ENCODE measurements around the gene CACNG4. TPM values are rescaled to one million over a fixed set of nuclear protein-coding genes. Genes with fewer than 3 reads are reported as not detected.
"Not testable (repeated sequence)": the region's sequence is repeated elsewhere in the genome, so short reads cannot be mapped to it uniquely, and the experiment has no call there.

CACNG4 gene
- total RNA-seq, 1 donor from 2014 or later, result not detected

DNA sequence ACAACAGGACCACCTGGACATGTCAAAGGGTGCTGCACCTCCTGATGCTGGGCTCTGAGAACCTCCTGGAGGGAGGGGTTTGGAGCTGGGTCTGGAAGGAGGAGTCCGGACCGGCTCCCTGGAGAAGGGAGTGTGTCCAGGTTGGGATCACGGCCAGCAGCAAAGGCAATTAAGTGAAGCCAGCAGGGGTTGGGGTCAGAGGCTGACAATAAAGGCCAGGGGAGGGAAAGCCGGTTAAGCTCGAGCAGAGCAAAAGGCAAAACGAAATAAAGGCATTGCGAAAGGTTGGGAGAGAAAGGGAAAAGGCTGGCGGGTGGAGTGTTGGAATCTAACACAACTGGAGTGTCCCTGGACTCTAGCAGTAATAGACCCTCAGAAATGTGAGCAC, 992 bp upstream of the CACNG4 start:
- intact Hi-C loops (cut with micrococcal nuclease), result no loop called here
- Mint-ChIP-seq H3K4me3 (peak overlapping the region; percentile 47), H3K27me3 (peaks cover 65% of the 10 kb centered on the region), H3K36me3 (ENCODE audit: low read depth) (no peaks in the 10 kb centered on the region), H3K9me3 (no peaks in the 10 kb centered on the region), H3K4me1 (peaks cover 7% of the 10 kb centered on the region), H3K27ac (no peak overlapping the region)
- no peak for DNase-seq

DNA sequence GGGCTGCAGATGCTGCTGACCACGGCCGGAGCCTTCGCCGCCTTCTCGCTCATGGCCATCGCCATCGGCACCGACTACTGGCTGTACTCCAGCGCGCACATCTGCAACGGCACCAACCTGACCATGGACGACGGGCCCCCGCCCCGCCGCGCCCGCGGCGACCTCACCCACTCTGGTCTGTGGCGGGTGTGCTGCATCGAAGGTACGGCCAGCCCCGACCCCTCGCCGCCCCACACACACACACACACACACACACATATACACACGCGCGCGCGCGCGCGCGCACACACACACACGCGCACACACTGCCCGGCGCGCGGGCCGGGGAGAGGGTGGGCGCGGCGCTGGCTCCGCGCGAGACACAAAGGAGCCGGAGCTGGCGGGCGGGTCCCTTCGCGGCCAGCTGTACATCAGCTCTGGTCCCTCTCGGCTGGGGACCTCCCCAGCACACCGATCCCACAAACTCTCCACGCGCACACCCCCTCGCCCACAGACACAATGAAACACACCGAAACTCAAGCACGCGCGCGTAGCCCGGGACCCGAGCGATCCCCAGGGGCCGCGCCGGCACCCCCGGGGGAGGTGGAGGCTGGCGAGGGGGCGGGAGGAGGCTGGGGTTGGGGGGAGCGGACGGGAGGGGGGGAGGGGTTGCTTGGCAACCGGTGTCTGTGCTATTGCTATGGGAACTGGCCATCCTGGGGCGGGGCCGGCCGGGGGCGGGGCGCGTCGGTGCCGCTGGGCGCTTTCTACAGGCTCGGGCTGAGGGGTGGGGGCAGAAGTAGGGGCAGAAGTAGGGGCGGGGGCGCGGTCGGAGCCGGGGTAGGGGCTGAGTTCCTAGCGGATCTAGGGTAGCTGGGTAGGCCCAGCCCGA, 658 bp downstream of the CACNG4 start:
- peak; percentile 72 for DNase-seq
- Mint-ChIP-seq H3K4me3 (peak overlapping the region; percentile 69), H3K36me3 (ENCODE audit: low read depth) (no peaks in the 10 kb centered on the region), H3K9me3 (no peaks in the 10 kb centered on the region), H3K27me3 (peaks cover 67% of the 10 kb centered on the region), H3K27ac (no peak overlapping the region), H3K4me1 (peaks cover 7% of the 10 kb centered on the region)
- intact Hi-C loops (cut with micrococcal nuclease), result no loop called here

DNA sequence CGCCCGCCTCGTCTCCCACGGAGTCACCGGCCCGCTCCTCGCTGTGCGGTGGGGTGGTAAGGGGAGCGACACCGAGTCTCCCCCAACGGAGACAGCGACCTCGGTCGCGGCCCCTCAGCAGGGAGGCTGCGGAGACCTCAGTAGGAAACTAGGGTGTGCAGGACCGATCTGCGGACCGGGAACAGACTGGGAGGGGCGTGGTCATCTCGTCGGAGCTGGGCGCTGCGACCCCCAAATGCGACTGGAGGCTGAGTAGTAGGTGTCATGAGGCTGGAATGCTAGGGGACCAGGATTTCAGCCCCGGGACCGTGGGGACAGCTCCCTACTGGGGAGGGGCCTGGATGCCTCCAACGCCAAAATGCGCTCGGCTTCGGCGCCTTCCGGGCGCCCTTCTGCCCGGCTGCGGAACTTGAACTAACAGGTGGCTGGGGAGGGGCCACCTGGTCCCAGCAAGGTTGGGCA, 1.3 kb downstream of the CACNG4 start:
- Mint-ChIP-seq H3K4me3 (peak overlapping the region; percentile 59), H3K36me3 (ENCODE audit: low read depth) (no peaks in the 10 kb centered on the region), H3K27ac (no peak overlapping the region), H3K4me1 (peaks cover 7% of the 10 kb centered on the region), H3K9me3 (no peaks in the 10 kb centered on the region), H3K27me3 (peaks cover 65% of the 10 kb centered on the region)
- DNase-seq, result no peak
- intact Hi-C loops (cut with micrococcal nuclease), result no loop called here

DNA sequence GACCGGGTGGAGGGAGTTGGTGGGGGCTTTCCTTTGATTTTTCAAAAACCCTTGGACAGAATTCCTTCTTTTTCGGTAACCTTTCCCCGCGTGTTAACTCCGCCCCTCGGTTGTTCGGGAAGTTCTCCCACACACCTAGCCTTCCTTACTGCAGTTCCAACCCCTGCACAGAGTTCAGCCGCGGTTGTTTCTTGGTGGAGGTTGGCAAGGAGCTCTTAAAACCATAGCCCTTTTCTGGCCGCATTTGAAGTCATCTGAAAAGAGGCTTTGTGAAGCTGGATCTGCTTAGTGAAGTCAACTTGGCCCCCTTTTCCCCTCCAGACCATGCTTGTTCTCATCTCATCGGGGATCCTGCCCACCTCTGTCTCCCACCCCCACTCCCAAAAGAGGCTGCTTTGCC, 1.8 kb downstream of the CACNG4 start:
- Mint-ChIP-seq H3K4me1 (peaks cover 7% of the 10 kb centered on the region), H3K27ac (no peak overlapping the region), H3K36me3 (ENCODE audit: low read depth) (no peaks in the 10 kb centered on the region), H3K4me3 (peak overlapping the region; percentile 59), H3K9me3 (no peaks in the 10 kb centered on the region), H3K27me3 (peaks cover 64% of the 10 kb centered on the region)
- DNase-seq, result no peak
- intact Hi-C loops (cut with micrococcal nuclease), result no loop called here

DNA sequence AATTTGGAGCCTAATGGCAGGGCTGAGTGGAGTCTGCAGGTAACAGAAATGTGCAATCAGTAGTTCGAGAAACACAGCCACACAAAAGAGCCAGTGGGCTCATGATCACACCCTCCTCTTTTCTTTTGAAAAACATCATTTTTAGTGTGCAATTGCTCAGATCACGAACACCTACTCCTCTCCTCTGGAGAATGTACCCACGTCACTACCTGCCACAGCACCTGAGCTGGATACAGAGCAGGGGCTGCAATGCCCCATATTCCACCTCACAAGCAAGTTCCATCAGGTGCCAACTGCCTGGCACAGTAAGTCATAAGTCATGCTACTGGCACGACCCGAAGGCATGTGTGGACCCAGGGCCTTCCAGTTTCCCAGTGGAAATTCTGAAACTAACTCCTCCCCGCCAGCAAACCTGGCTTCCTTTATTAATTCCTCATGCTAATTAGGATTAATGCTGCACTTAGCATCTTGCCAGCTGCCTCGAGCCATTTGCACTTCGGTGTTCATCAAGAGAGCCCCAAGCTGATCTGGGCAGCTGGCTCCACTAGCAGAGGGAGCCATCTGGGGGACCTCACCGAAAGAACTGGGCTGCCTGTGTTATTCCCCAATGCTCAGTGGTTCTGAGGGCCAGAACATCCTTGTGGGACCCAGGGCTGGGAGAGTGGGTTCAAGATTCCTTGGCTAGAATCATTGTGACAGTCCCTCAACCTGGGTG, 2.4 kb downstream of the CACNG4 start:
- no peaks in the 10 kb centered on the region for H3K9me3 Mint-ChIP-seq
- H3K27ac Mint-ChIP-seq, result no peak overlapping the region
- no peak for DNase-seq
- intact Hi-C loops (cut with micrococcal nuclease), result no loop called here
- H3K27me3 Mint-ChIP-seq, result peaks cover 63% of the 10 kb centered on the region
- no peaks in the 10 kb centered on the region for H3K36me3 Mint-ChIP-seq (ENCODE audit: low read depth)
- peaks cover 7% of the 10 kb centered on the region for H3K4me1 Mint-ChIP-seq
- peak overlapping the region; percentile 59 for H3K4me3 Mint-ChIP-seq

DNA sequence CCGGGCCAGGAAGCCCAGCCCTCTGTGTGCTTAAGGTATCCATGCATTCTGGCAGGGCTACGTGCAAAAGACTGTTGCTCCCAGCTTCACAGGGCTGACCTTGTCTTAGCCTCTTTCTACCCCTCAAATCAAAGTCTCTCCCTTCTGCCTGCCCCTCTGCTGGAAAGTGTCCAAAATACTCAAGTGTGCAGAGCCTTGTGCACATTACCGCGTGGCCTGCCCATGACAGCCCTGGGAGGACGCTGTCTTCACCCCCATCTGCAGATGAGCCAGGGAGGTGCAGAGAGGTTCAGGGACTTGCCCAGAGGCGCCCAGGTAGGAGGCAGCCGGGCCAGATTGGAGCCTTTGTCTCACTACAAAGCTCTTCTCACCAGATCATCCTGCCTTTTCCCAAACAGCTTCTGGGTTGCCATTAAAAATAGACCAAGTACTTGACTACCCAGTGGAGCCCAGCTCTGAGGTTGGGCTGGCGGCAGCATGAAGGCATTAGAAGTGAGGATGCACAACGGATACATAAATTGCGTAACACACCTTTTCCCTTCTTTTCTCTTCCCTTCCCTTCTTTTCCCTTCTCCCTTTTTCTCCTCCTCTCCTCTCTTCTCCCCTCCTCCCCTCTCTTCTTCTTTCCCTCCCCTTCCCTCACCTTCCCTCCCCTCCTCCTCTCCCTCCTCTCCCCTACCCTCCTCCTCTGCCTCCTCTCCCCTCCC, 3.5 kb downstream of the CACNG4 start:
- DNase-seq, result peak; percentile 58
- Mint-ChIP-seq H3K4me1 (peaks cover 7% of the 10 kb centered on the region), H3K4me3 (no peak overlapping the region), H3K27me3 (peaks cover 52% of the 10 kb centered on the region), H3K27ac (no peak overlapping the region), H3K36me3 (ENCODE audit: low read depth) (no peaks in the 10 kb centered on the region), H3K9me3 (no peaks in the 10 kb centered on the region)
- intact Hi-C loops (cut with micrococcal nuclease), result no loop called here

DNA sequence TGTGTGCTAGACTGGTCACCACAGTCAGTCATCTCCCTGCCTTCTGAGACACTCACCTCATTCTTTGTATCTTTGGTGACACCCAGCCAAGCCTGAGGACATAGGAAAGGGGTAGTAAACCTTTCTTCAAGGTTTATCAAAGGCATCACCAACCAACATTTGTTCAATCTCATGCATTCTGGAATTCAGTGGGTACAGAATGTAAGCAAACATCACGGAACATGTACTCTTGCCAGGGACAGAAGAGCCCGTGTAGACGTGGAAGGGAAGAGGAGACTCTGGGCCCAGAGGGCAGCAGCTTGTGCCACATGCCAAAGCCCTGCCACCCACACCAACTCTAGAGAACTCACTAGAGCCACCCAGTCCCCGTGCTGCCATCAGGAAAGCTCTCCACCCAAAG, 4.4 kb downstream of the CACNG4 start:
- no peak for DNase-seq
- Mint-ChIP-seq H3K27me3 (peaks cover 43% of the 10 kb centered on the region), H3K4me3 (no peak overlapping the region), H3K36me3 (ENCODE audit: low read depth) (no peaks in the 10 kb centered on the region), H3K4me1 (peaks cover 6% of the 10 kb centered on the region), H3K27ac (no peak overlapping the region), H3K9me3 (no peaks in the 10 kb centered on the region)
- intact Hi-C loops (cut with micrococcal nuclease), result no loop called here

DNA sequence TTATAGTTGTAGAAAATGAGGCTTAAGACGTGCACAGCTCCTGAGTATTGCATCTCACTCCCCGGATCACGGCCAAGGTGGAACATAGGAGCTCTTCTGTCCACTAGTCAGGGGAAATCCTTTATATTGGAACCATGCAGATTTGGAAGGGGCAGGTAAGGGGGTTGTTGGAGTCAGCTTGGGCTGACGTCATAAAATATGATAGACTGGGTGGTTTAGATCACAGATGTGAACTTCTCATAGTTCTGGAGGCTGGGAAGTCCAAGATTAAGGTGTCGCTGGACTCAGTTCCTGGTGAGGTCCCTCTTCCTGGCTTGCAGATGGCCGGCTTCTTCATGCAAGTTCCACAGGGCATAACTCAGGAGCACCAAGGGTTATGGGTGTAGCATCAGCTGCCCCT, 5.6 kb downstream of the CACNG4 start:
- Mint-ChIP-seq H3K4me1 (peaks cover 4% of the 10 kb centered on the region), H3K9me3 (no peaks in the 10 kb centered on the region), H3K4me3 (no peak overlapping the region), H3K36me3 (ENCODE audit: low read depth) (no peaks in the 10 kb centered on the region), H3K27me3 (peaks cover 37% of the 10 kb centered on the region), H3K27ac (no peak overlapping the region)
- DNase-seq, result no peak
- intact Hi-C loops (cut with micrococcal nuclease), result no loop called here

DNA sequence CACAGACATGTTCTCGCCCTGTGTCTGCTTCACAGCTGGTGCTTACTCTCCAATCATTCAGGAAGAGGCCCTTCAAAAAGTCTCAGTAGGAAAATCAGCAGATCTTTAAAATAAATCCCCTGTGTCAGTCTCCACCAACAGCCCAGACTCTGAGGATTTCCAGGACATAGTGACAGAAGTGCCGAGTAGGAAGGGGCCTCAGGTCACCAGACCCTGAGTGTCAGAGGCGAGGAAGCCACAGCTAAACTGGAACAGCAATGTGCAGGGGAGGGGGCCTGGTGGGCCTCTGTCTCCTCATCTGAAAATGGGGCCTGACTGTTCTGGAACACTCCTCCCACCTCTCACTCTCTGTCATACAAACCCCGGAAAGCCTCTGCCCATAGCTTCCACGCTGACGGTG, 6.3 kb downstream of the CACNG4 start:
- no peaks in the 10 kb centered on the region for H3K36me3 Mint-ChIP-seq (ENCODE audit: low read depth)
- peaks cover 4% of the 10 kb centered on the region for H3K4me1 Mint-ChIP-seq
- DNase-seq, result no peak
- peaks cover 34% of the 10 kb centered on the region for H3K27me3 Mint-ChIP-seq
- no peak overlapping the region for H3K4me3 Mint-ChIP-seq
- intact Hi-C loops (cut with micrococcal nuclease), result no loop called here
- H3K9me3 Mint-ChIP-seq, result no peaks in the 10 kb centered on the region
- H3K27ac Mint-ChIP-seq, result no peak overlapping the region

DNA sequence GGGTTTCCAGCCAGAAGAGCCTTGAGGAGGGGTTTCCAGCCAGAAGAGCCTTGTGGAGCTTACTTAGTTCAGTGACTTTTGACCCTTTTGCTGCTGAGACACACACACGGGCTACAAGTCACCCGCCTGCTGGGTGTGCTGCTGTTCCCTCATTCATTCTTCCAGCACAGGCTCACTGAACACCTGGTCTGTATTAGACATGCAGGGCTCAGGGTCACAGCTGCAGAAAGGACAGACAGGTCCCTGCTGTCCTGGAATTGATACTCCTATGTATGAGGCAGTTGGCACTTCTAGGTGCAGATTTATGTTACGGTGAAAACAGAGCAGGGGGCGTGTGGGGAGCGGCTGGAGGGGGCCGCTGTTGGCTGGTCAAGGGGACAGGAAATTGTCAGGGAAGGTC, 6.8 kb downstream of the CACNG4 start:
- no peaks in the 10 kb centered on the region for H3K9me3 Mint-ChIP-seq
- no peaks in the 10 kb centered on the region for H3K36me3 Mint-ChIP-seq (ENCODE audit: low read depth)
- intact Hi-C loops (cut with micrococcal nuclease), result no loop called here
- DNase-seq, result no peak
- H3K4me3 Mint-ChIP-seq, result no peak overlapping the region
- peaks cover 3% of the 10 kb centered on the region for H3K4me1 Mint-ChIP-seq
- H3K27me3 Mint-ChIP-seq, result peaks cover 33% of the 10 kb centered on the region
- no peak overlapping the region for H3K27ac Mint-ChIP-seq

DNA sequence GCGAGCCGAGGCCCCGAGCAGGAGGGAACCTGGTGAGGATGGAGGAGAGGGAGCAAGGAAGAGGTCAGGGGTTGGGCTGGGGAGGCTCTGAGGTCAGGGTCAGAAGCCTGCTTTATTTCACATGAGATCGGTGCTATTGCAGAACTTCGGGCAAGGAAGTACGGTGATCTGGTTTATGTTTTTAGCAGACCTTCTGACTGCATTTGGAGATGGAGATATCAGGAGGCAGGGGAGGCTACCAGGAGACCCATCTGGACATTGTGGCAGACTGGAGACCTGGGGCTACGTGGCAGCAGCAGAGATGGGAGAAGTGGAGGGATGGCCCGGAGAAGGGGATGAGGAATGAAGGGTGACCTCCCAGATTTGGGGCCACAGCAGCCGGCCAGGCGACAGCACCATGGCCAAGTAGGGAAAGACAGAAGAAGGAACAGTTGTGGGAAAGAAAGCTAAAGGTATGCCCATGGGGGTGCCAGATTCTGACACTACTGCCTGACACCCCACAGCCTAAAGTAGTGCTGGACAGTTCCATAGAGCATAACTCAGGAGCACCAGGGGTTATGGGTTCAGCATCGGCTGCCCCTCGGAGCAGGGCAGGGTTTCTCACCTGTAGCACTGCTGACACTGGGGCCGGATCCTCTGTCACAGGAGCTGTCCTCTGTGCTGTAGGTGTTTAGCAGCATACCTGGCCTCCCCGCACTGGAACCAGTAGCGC, 7.4 kb downstream of the CACNG4 start:
- no peak for DNase-seq
- no peaks in the 10 kb centered on the region for H3K36me3 Mint-ChIP-seq (ENCODE audit: low read depth)
- intact Hi-C loops (cut with micrococcal nuclease), result no loop called here
- H3K27ac Mint-ChIP-seq, result no peak overlapping the region
- peaks cover 33% of the 10 kb centered on the region for H3K27me3 Mint-ChIP-seq
- H3K4me3 Mint-ChIP-seq, result no peak overlapping the region
- no peaks in the 10 kb centered on the region for H3K9me3 Mint-ChIP-seq
- peaks cover 3% of the 10 kb centered on the region for H3K4me1 Mint-ChIP-seq

DNA sequence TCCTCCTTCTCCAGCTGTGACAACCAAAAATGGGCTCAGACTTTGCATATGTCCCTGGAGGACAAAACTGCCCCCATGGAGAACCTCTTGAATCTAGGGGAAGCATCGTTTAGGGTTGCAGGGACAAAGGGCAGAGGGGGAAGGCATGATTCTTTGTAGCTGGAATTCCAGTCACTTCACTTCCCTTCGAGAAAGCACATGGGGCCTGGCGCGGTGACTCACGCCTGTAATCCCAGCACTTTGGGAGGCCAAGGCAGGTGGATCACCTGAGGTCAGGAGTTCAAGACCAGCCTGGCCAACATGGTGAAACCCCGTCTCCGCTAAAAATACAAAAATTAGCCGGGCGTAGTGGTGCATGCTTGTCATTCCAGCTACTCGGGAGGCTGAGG, 7.9 kb downstream of the CACNG4 start:
- H3K27me3 Mint-ChIP-seq, result peaks cover 33% of the 10 kb centered on the region
- DNase-seq; intact Hi-C loops (cut with micrococcal nuclease); H3K4me1 Mint-ChIP-seq; H3K4me3 Mint-ChIP-seq; H3K36me3 Mint-ChIP-seq (ENCODE audit: low read depth); H3K27ac Mint-ChIP-seq; H3K9me3 Mint-ChIP-seq: not testable (repeated sequence)

DNA sequence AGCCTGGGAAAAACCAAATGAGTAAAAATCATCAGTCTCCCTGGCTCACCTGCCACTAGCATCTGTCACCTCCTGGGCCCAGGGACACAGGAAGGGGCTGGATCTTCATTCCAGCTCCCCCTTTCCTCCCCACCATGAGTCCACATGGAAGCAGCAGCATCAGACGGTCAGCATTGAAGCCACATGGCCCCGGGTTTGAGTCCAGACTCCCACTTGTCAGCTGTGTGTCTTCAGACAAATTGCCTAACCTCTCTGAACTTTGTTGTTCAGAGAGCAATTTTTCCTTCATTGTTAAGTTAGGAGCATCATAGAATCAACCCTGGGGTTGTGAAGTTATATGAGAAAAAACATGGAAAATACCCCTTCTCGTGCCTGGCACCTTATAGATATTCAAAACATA, 10.7 kb downstream of the CACNG4 start:
- no peak for DNase-seq
- no peak overlapping the region for H3K4me3 Mint-ChIP-seq
- no peaks in the 10 kb centered on the region for H3K36me3 Mint-ChIP-seq (ENCODE audit: low read depth)
- no peaks in the 10 kb centered on the region for H3K9me3 Mint-ChIP-seq
- intact Hi-C loops (cut with micrococcal nuclease), result no loop called here
- H3K27ac Mint-ChIP-seq, result no peak overlapping the region
- H3K4me1 Mint-ChIP-seq, result peaks cover 5% of the 10 kb centered on the region
- H3K27me3 Mint-ChIP-seq, result peaks cover 27% of the 10 kb centered on the region

Measured in activated CD4-positive, alpha-beta T cell treated with anti-CD3 and anti-CD28 coated beads, Interleukin-2, amount 10 ng/mL, durations not matched to agents 24 days and 14 days (primary cell).